Loucy (cell line): ENCODE data around the gene VPS26B.

Source experiments
- H2AFZ ChIP-seq: fragments of 200-600 bp; sonication (generic); 2 replicates; pipeline ENCODE4 v1.6.0; 2016; ENCODE audit warnings: antibody characterized with exemption, mild to moderate bottlenecking, low read length, moderate library complexity
- H3F3A ChIP-seq: fragments of 200-600 bp; 2 replicates; pipeline ENCODE4 v1.6.0; 2016; ENCODE audit warnings: antibody characterized with exemption, low read depth, mild to moderate bottlenecking
- H3K27me3 ChIP-seq: fragments of 200-600 bp; sonication (generic); 2 replicates; pipeline ENCODE4 v1.6.1; 2014; ENCODE audit warnings: low read length, mild to moderate bottlenecking; ENCODE audit not compliant: insufficient read depth, poor library complexity, severe bottlenecking
- H3K36me3 ChIP-seq: fragments of 200-600 bp; sonication (generic); 2 replicates; pipeline ENCODE4 v1.6.1; 2016; ENCODE audit warnings: low read length; ENCODE audit not compliant: insufficient read depth
- H3K4me1 ChIP-seq: fragments of 200-600 bp; sonication (generic); 2 replicates; pipeline ENCODE4 v1.5.1; 2014; ENCODE audit warnings: low read length, mild to moderate bottlenecking; ENCODE audit not compliant: insufficient read depth, poor library complexity, severe bottlenecking
- H3K4me2 ChIP-seq: fragments of 200-600 bp; sonication (generic); 2 replicates; pipeline ENCODE4 v1.6.0; 2014; ENCODE audit warnings: antibody characterized with exemption, low read length, low read depth, mild to moderate bottlenecking; ENCODE audit not compliant: poor library complexity, severe bottlenecking
- H3K4me3 ChIP-seq: fragments of 200-600 bp; sonication (generic); 2 replicates; pipeline ENCODE4 v1.5.1; 2014; ENCODE audit warnings: low read length, mild to moderate bottlenecking, mixed read lengths; ENCODE audit not compliant: poor library complexity, severe bottlenecking
- H3K79me2 ChIP-seq: fragments of 200-600 bp; sonication (generic); 2 replicates; pipeline ENCODE4 v1.6.1; 2014; ENCODE audit warnings: low read length; ENCODE audit not compliant: insufficient read depth
- H3K9ac ChIP-seq: fragments of 200-600 bp; sonication (generic); 2 replicates; pipeline ENCODE4 v1.6.0; 2014; ENCODE audit warnings: mild to moderate bottlenecking, low read depth, low read length, moderate library complexity; ENCODE audit not compliant: poor library complexity, severe bottlenecking
- H3K9me2 ChIP-seq: fragments of 200-600 bp; sonication (generic); replicated peaks from 2 replicates; pipeline ENCODE4 v1.6.1; 2016; ENCODE audit warnings: low read depth, low read length, mixed read lengths
- H3K9me3 ChIP-seq: fragments of 200-600 bp; sonication (generic); 2 replicates; pipeline ENCODE4 v1.6.1; 2014; ENCODE audit warnings: mild to moderate bottlenecking, antibody characterized with exemption, low read length, low read depth; ENCODE audit not compliant: insufficient read depth
- H4K20me1 ChIP-seq: fragments of 200-600 bp; sonication (generic); 2 replicates; pipeline ENCODE4 v1.6.0; 2014; ENCODE audit warnings: antibody characterized with exemption, low read length, mild to moderate bottlenecking; ENCODE audit not compliant: insufficient read depth, poor library complexity, severe bottlenecking
- EZH2phosphoT487 ChIP-seq: fragments of 200-600 bp; IDR thresholded peaks from 2 replicates; pipeline ENCODE4 v1.6.1; 2018; ENCODE audit warnings: antibody characterized with exemption, mild to moderate bottlenecking, moderate library complexity, borderline replicate concordance
- TF ChIP-seq, protein P1 (sequence below): fragments of 200-600 bp; sonication (generic); conservative IDR thresholded peaks from 2 replicates; pipeline ENCODE4 v1.5.1; 2014; ENCODE audit warnings: mild to moderate bottlenecking, antibody characterized with exemption, low read length

The VPS26B gene

DNA sequence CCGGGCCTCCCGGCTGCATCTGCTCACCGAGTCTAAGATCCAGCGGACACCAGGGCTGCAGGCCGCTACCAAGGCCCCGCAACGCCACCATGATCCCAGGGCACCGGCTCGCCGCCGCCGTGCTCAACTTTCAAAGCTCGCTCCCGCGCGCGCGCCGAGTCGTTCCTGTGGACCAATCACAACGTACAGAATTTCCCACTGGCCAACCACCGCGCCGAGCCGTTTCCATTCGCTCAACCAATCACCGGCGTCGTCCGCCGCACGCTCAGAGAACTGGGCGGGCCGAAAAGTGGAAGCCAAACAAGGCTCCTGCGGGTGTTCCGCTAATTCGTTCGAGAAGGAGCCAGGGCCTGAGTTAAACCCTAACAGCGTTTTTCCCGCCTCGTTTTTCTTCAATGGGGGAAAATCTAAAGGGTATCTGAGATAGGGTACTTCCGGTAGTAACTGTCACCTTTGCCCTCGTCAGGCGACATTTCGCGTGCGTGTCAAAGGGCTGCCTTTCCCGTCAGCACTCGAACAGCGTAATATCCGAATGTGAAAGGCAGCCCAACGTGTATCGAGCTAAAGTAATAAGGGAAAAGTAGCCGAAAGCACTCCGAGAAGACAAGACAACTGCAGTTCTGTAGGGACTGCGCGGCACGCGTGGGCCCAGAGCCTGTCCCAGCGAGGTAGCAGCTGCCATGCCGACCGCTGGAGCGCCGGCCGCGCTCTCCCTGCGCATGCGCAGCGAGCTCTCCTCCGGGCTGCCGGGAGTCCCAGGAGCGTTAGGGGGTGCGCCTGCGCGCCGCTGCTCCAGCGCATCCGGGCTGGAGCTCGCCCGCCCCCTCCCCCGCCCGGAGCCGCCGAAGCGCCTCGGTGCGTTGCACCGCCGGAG lies at the start of gene VPS26B, which contains the start of gene NCAPD3:
VPS26B (plus strand) TSS at position 836 of the 874 bp plus-strand sequence. CDS start 452 bp downstream, outside the sequence.
NCAPD3 (minus strand) TSS at position 132 of the 874 bp plus-strand sequence; CDS start at position 91, 41 bp downstream.
- peaks cover 3% of the 10 kb centered on the region; the same call in 1 of the 2 replicates for H3K36me3 ChIP-seq
- peaks cover 81% of the 10 kb centered on the region for H3K79me2 ChIP-seq
- H2AFZ ChIP-seq, result peak within 1 kb of the TSS; percentile 99
- H3K9me2 ChIP-seq, result no peaks in the 10 kb centered on the region
- no peaks in the 10 kb centered on the region for H3K9me3 ChIP-seq
- H3K9ac ChIP-seq, result peak within 1 kb of the TSS; percentile 82
- H3K4me3 ChIP-seq, result peak within 1 kb of the TSS; percentile 82
- peaks cover 30% of the 10 kb centered on the region for H4K20me1 ChIP-seq
- peak within 1 kb of the TSS; percentile 96 for H3K4me2 ChIP-seq
- no peaks in the 10 kb centered on the region for H3K27me3 ChIP-seq
- H3F3A ChIP-seq, result no peaks in the 10 kb centered on the region
- TF ChIP-seq EZH2phosphoT487, result no peak
- TF ChIP-seq, protein P1, sequence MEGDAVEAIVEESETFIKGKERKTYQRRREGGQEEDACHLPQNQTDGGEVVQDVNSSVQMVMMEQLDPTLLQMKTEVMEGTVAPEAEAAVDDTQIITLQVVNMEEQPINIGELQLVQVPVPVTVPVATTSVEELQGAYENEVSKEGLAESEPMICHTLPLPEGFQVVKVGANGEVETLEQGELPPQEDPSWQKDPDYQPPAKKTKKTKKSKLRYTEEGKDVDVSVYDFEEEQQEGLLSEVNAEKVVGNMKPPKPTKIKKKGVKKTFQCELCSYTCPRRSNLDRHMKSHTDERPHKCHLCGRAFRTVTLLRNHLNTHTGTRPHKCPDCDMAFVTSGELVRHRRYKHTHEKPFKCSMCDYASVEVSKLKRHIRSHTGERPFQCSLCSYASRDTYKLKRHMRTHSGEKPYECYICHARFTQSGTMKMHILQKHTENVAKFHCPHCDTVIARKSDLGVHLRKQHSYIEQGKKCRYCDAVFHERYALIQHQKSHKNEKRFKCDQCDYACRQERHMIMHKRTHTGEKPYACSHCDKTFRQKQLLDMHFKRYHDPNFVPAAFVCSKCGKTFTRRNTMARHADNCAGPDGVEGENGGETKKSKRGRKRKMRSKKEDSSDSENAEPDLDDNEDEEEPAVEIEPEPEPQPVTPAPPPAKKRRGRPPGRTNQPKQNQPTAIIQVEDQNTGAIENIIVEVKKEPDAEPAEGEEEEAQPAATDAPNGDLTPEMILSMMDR, result no peak
- peaks cover 65% of the 10 kb centered on the region for H3K4me1 ChIP-seq

DNA sequence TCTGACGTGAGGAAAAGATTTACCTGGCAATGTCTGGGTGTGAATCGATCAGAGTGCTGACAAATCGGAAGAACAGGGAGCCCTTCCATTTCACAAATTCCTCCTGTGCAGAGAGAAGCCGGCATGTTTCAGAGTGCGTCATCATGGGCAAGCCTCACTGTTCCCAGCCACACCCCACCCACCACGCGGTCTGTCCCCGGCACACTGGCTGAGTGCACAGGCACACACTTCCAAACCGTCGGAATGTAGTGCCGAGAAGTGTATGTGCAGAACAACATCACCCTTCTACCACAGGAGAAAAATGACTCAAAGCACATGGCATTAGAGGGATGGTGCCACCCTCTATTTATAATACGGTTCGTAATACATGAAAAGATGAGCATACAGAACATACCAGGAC lies 48.2 kb upstream of the VPS26B start:
- H3K27me3 ChIP-seq, result no peaks in the 10 kb centered on the region
- peaks cover 91% of the 10 kb centered on the region; the same call in 1 of the 2 replicates for H3K36me3 ChIP-seq
- H3K79me2 ChIP-seq, result no peaks in the 10 kb centered on the region
- H3K4me1 ChIP-seq, result no peaks in the 10 kb centered on the region
- H3K9me3 ChIP-seq, result no peaks in the 10 kb centered on the region
- H3K4me3 ChIP-seq, result no peak overlapping the region
- TF ChIP-seq, protein P1, result no peak
- TF ChIP-seq EZH2phosphoT487, result no peak
- no peaks in the 10 kb centered on the region for H4K20me1 ChIP-seq
- no peak overlapping the region for H3K4me2 ChIP-seq
- no peaks in the 10 kb centered on the region for H3F3A ChIP-seq
- no peaks in the 10 kb centered on the region for H3K9me2 ChIP-seq
- no peak overlapping the region for H2AFZ ChIP-seq
- no peak overlapping the region for H3K9ac ChIP-seq

DNA sequence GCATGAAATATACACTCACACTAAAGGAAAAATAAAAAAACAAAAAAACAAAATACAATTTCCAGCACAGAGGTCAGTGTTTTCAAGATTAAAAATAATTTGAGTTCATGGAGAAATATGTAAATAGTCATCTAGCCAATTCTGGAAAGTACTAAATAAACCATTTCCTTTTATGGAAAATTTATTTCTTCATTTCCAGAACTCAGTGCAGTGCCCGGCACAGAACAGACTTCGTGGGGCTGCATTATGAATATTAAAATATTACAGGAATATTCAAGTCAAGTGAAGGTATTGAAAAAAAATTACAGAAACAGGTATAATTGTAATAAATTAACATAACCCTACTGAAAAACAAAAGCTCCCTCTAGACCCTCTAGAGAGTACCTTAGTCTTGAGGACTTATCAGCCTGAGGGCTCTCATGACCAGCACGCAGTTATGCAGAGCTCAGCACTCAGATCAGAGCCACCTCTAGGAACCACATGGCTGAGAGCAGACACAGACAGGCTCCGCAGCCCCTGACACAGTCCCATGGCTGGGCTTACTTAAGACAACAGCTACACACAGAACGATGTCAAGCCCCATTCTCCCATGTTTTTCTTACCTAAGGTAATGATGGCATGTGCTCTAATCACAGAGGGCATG lies 46.3 kb upstream of the VPS26B start:
- Histone ChIP-seq H3K9me3 (no peaks in the 10 kb centered on the region), H2AFZ (no peak overlapping the region), H3K79me2 (no peaks in the 10 kb centered on the region), H3K27me3 (no peaks in the 10 kb centered on the region), H3K9me2 (no peaks in the 10 kb centered on the region), H4K20me1 (no peaks in the 10 kb centered on the region), H3K36me3 (peaks cover 89% of the 10 kb centered on the region; the same call in 1 of the 2 replicates), H3K9ac (no peak overlapping the region), H3K4me3 (no peak overlapping the region), H3K4me2 (no peak overlapping the region), H3K4me1 (no peaks in the 10 kb centered on the region), H3F3A (no peaks in the 10 kb centered on the region)
- TF ChIP-seq EZH2phosphoT487, result no peak
- TF ChIP-seq, protein P1, result no peak
